ENCODE data around the gene ALDH3A1. TPM values are rescaled to one million over a fixed set of nuclear protein-coding genes. Genes with fewer than 3 reads are reported as not detected.

Gene ALDH3A1
- total RNA-seq, 1 experiment from 2014 or later = 0.35 TPM

- ChIA-PET POLR2A (no interaction called here), CTCF (interaction anchor here (1.1 to 2.3 kb wide), 3 partner anchors 10 to 394 kb away, joined by 4 to 14 read pairs (median 4); partner anchors contain the start of gene B9D1)
- Mint-ChIP-seq H3K9me3 (no peaks in the 10 kb centered on the region), H3K4me3 (no peak overlapping the region), H3K27ac (no peak overlapping the region), H3K36me3 (no peaks in the 10 kb centered on the region), H3K4me1 (peaks cover 5% of the 10 kb centered on the region), H3K27me3 (ENCODE audit: low read depth) (peaks cover 4% of the 10 kb centered on the region; the same call in 1 of the 2 replicates)
- ATAC-seq (no peak), DNase-seq (ENCODE audit: low spot score) (no peak)
- no peak for TF ChIP-seq HMGA2 (CRISPR knock-in tag; IDR thresholded peaks at IDR 0.05)
Observed at GRCh38 chr17:19756546-19756945, 8.4 kb upstream of the ALDH3A1 start.

GRCh38 chr17:19755821-19756510 is 7.9 kb upstream of the ALDH3A1 start:
- ATAC-seq (no peak), DNase-seq (ENCODE audit: low spot score) (no peak)
- CTCF ChIA-PET = interaction anchor here (1.1 to 2.3 kb wide), 4 partner anchors 11 to 393 kb away, joined by 3 to 14 read pairs (median 4); partner anchors contain the start of gene B9D1
- Mint-ChIP-seq H3K36me3 (no peaks in the 10 kb centered on the region), H3K4me3 (no peak overlapping the region), H3K9me3 (no peaks in the 10 kb centered on the region), H3K27ac (no peak overlapping the region), H3K4me1 (peaks cover 5% of the 10 kb centered on the region), H3K27me3 (ENCODE audit: low read depth) (no peaks in the 10 kb centered on the region; the same call in 1 of the 2 replicates)
- POLR2A ChIA-PET = no interaction called here
- TF ChIP-seq RELA (CRISPR knock-in tag; IDR thresholded peaks at IDR 0.05; ENCODE audit: borderline replicate concordance) (no peak), IRF1 (CRISPR knock-in tag; IDR thresholded peaks at IDR 0.05) (no peak), STAT6 (CRISPR knock-in tag; conservative IDR thresholded peaks at IDR 0.05; ENCODE audit: low read depth) (no peak), RORB (CRISPR knock-in tag; IDR thresholded peaks at IDR 0.05) (no peak), ZNF512 (CRISPR knock-in tag; IDR thresholded peaks at IDR 0.05; ENCODE audit: borderline replicate concordance) (no peak), ARID4B (CRISPR knock-in tag; IDR thresholded peaks at IDR 0.05; ENCODE audit: borderline replicate concordance) (no peak), NR3C1 (CRISPR knock-in tag; conservative IDR thresholded peaks at IDR 0.05; ENCODE audit: low read depth) (no peak), PRRX2 (CRISPR knock-in tag; IDR thresholded peaks at IDR 0.05) (no peak)

GRCh38 chr17:19755392-19755791 is 7.3 kb upstream of the ALDH3A1 start:
- Mint-ChIP-seq H3K9me3 (no peaks in the 10 kb centered on the region), H3K27me3 (ENCODE audit: low read depth) (no peaks in the 10 kb centered on the region; the same call in 1 of the 2 replicates), H3K4me3 (no peak overlapping the region), H3K36me3 (no peaks in the 10 kb centered on the region), H3K4me1 (peaks cover 5% of the 10 kb centered on the region), H3K27ac (no peak overlapping the region)
- CTCF ChIA-PET = interaction anchor here (0.8 to 1.4 kb wide), 4 partner anchors 11 to 358 kb away, joined by 3 to 4 read pairs (median 3); no protein-coding TSS in a partner anchor
- DNase-seq (ENCODE audit: low spot score) (no peak), ATAC-seq (no peak)
- POLR2A ChIA-PET = no interaction called here
- no peak for TF ChIP-seq ZNF423 (CRISPR knock-in tag; IDR thresholded peaks at IDR 0.05)
- no peak for TF ChIP-seq CTCF (IDR thresholded peaks at IDR 0.05)
- no peak for TF ChIP-seq ZNF416 (CRISPR knock-in tag; IDR thresholded peaks at IDR 0.05)
- TF ChIP-seq ZNF396 (CRISPR knock-in tag; IDR thresholded peaks at IDR 0.05; ENCODE audit: borderline replicate concordance) = no peak
- no peak for TF ChIP-seq HMGA2 (CRISPR knock-in tag; IDR thresholded peaks at IDR 0.05)
- no peak for TF ChIP-seq NFYB (CRISPR knock-in tag; conservative IDR thresholded peaks at IDR 0.05; ENCODE audit: low read depth)
